H9 (cell line): Measurements from ENCODE around the gene NFASC. TPM values are rescaled to one million over a fixed set of nuclear protein-coding genes. Genes with fewer than 3 reads are reported as not detected.

Experiments used
- DNase-seq: peaks from one replicate; pipeline ENCODE4 v3.0.0-alpha.2; 2017
- H2AFZ ChIP-seq: one replicate; pipeline ENCODE4 v1.6.1; 2013; ENCODE audit warnings: mild to moderate bottlenecking, low read length, control low read depth, moderate library complexity
- H2AK5ac ChIP-seq: 2 replicates; pipeline ENCODE4 v1.6.1; 2013; ENCODE audit warnings: low read length, control low read depth, mixed read lengths; ENCODE audit not compliant: insufficient read length
- H2BK120ac ChIP-seq: one replicate; pipeline ENCODE4 v1.6.1; 2013; ENCODE audit warnings: low read depth, mild to moderate bottlenecking, low read length, control low read depth, inconsistent platforms; ENCODE audit not compliant: poor library complexity, severe bottlenecking
- H2BK12ac ChIP-seq: 2 replicates; pipeline ENCODE4 v1.6.1; 2013; ENCODE audit warnings: low read length, control low read depth, mixed read lengths, low read depth; ENCODE audit not compliant: insufficient read length
- H2BK15ac ChIP-seq: 2 replicates; pipeline ENCODE4 v1.6.1; 2013; ENCODE audit warnings: low read depth, low read length, control low read depth
- H2BK20ac ChIP-seq: one replicate; pipeline ENCODE4 v1.6.1; 2013; ENCODE audit warnings: low read depth, mild to moderate bottlenecking, low read length, control low read depth, inconsistent platforms; ENCODE audit not compliant: poor library complexity, severe bottlenecking
- H2BK5ac ChIP-seq: 2 replicates; pipeline ENCODE4 v1.6.1; 2013; ENCODE audit warnings: low read length, control low read depth, mixed read lengths; ENCODE audit not compliant: insufficient read length
- H3K14ac ChIP-seq: 2 replicates; pipeline ENCODE4 v1.6.1; 2013; ENCODE audit warnings: low read length, control low read depth; ENCODE audit not compliant: insufficient read depth
- H3K18ac ChIP-seq: 2 replicates; pipeline ENCODE4 v1.6.1; 2013; ENCODE audit warnings: low read depth, mild to moderate bottlenecking, mixed read lengths, low read length, control low read depth; ENCODE audit not compliant: insufficient read length
- H3K23ac ChIP-seq: 2 replicates; pipeline ENCODE4 v1.6.1; 2013; ENCODE audit warnings: low read length, control low read depth, mixed read lengths, low read depth; ENCODE audit not compliant: insufficient read length
- H3K23me2 ChIP-seq: 2 replicates; pipeline ENCODE4 v1.6.1; 2013; ENCODE audit warnings: low read depth, mild to moderate bottlenecking, mixed read lengths, low read length, control low read depth; ENCODE audit not compliant: insufficient read length, poor library complexity, severe bottlenecking
- H3K27ac ChIP-seq: 2 replicates; pipeline ENCODE4 v1.5.1; 2013; ENCODE audit warnings: low read length, control low read depth, mixed read lengths, low read depth; ENCODE audit not compliant: insufficient read length
- H3K27me3 ChIP-seq: 2 replicates; pipeline ENCODE4 v1.6.1; 2013; ENCODE audit warnings: low read length, control low read depth, inconsistent platforms; ENCODE audit not compliant: insufficient read depth
- H3K4ac ChIP-seq: 2 replicates; pipeline ENCODE4 v1.6.1; 2013; ENCODE audit warnings: low read depth, mild to moderate bottlenecking, control low read depth, inconsistent platforms, low read length, moderate library complexity
- H3K4me1 ChIP-seq: 2 replicates; pipeline ENCODE4 v1.6.1; 2013; ENCODE audit warnings: low read length, control low read depth, inconsistent platforms; ENCODE audit not compliant: insufficient read depth
- H3K4me2 ChIP-seq: 2 replicates; pipeline ENCODE4 v1.6.1; 2013; ENCODE audit warnings: low read length, control low read depth, mixed read lengths; ENCODE audit not compliant: insufficient read length, insufficient read depth
- H3K56ac ChIP-seq: 2 replicates; pipeline ENCODE4 v1.6.1; 2013; ENCODE audit warnings: low read depth, mild to moderate bottlenecking, mixed read lengths, low read length, control low read depth; ENCODE audit not compliant: insufficient read length
- H3K79me1 ChIP-seq: 2 replicates; pipeline ENCODE4 v1.6.1; 2013; ENCODE audit warnings: low read depth, mild to moderate bottlenecking, moderate library complexity, low read length, control low read depth, inconsistent platforms; ENCODE audit not compliant: insufficient read depth, poor library complexity, severe bottlenecking
- H3K79me2 ChIP-seq: 2 replicates; pipeline ENCODE4 v1.6.1; 2013; ENCODE audit warnings: low read length, control low read depth, inconsistent platforms; ENCODE audit not compliant: insufficient read depth
- H3K9ac ChIP-seq: 2 replicates; pipeline ENCODE4 v1.6.1; 2013; ENCODE audit warnings: low read length, control low read depth, mixed read lengths; ENCODE audit not compliant: insufficient read length; ENCODE audit errors: extremely low read depth
- H3K9me3 ChIP-seq: one replicate; pipeline ENCODE4 v1.6.1; 2013; ENCODE audit warnings: low read depth, low read length, inconsistent platforms; ENCODE audit not compliant: control insufficient read depth
- H3T11ph ChIP-seq: one replicate; pipeline ENCODE4 v1.6.1; 2013; ENCODE audit warnings: mild to moderate bottlenecking, low read length, control low read depth, inconsistent platforms
- H4K20me1 ChIP-seq: one replicate; pipeline ENCODE4 v1.6.1; 2013; ENCODE audit not compliant: control insufficient read depth, insufficient read length, insufficient read depth
- H4K5ac ChIP-seq: 2 replicates; pipeline ENCODE4 v1.6.1; 2013; ENCODE audit warnings: low read depth, mild to moderate bottlenecking, mixed read lengths, low read length, control low read depth; ENCODE audit not compliant: insufficient read length
- H4K8ac ChIP-seq: replicated peaks from 2 replicates; pipeline ENCODE4 v1.6.1; 2013; ENCODE audit warnings: low read length, control low read depth, mixed read lengths, low read depth; ENCODE audit not compliant: insufficient read length
- H4K91ac ChIP-seq: 2 replicates; pipeline ENCODE4 v1.6.1; 2013; ENCODE audit warnings: low read depth, mild to moderate bottlenecking, moderate library complexity, mixed read lengths, low read length, control low read depth; ENCODE audit not compliant: insufficient read length
- H3K27ac Mint-ChIP-seq, 3 experiments: 2 replicates in 2 of 3; 3 replicates in 1 of 3; pipeline ENCODE4 v1.8.0; 2020 to 2021; ENCODE audit warnings: mixed read lengths in 3 of 3, mild to moderate bottlenecking in 1 of 3, moderate library complexity in 1 of 3
- H3K27me3 Mint-ChIP-seq: 2 replicates; pipeline ENCODE4 v1.8.0; 2021; ENCODE audit warnings: low read depth, mild to moderate bottlenecking, moderate library complexity, mixed read lengths
- H3K36me3 Mint-ChIP-seq, 3 experiments: 2 replicates in 2 of 3; 3 replicates in 1 of 3; pipeline ENCODE4 v1.8.0; 2020 to 2021; ENCODE audit warnings: low read depth in 3 of 3, mixed read lengths in 3 of 3; ENCODE audit not compliant: insufficient read depth in 1 of 3
- H3K4me1 Mint-ChIP-seq, 2 experiments: 2 replicates each; pipeline ENCODE4 v1.8.0; 2020; ENCODE audit warnings: mixed read lengths in 2 of 2
- H3K4me3 Mint-ChIP-seq, 2 experiments: 2 replicates in 1 of 2; 3 replicates in 1 of 2; pipeline ENCODE4 v1.8.0; 2020 to 2021; ENCODE audit warnings: mild to moderate bottlenecking in 2 of 2, mixed read lengths in 2 of 2, moderate library complexity in 1 of 2
- H3K9me3 Mint-ChIP-seq, 2 experiments: 2 replicates in 1 of 2; 3 replicates in 1 of 2; pipeline ENCODE4 v1.8.0; 2020; ENCODE audit warnings: mild to moderate bottlenecking in 2 of 2, mixed read lengths in 2 of 2, moderate library complexity in 1 of 2
- CTCF ChIP-seq: fragments of 200-600 bp; sonication (generic); conservative IDR thresholded peaks from 3 replicates; pipeline ENCODE4 v1.8.0; 2021; ENCODE audit warnings: antibody characterized with exemption, mild to moderate bottlenecking
- WGBS: extraction: QIAGEN DNeasy Blood & Tissue Kit; methylation state at CpG from one replicate; pipeline ENCODE4 v1.1.7; 2013; ENCODE audit warnings: missing lambda C conversion rate, low lambda C conversion rate, mixed read lengths; ENCODE audit not compliant: insufficient read length; ENCODE audit errors: extremely low coverage; 5-methylcytosine and 5-hydroxymethylcytosine counted together
- total RNA-seq: library from RNA; stranded (reverse); gene quantifications from 2 replicates; pipeline ENCODE4 v1.2.1, GENCODE V29; 2021

The NFASC gene
- total RNA-seq, 1 experiment from 2014 or later, result 5.0 TPM

- H3K14ac ChIP-seq, result no peak overlapping the region
- H3K18ac ChIP-seq, result no peak overlapping the region
- H2BK120ac ChIP-seq, result no peak overlapping the region
- no peak overlapping the region for H3T11ph ChIP-seq
- Mint-ChIP-seq H3K4me3 (no peak overlapping the region), H3K9me3 (no peaks in the 10 kb centered on the region), H3K27ac (no peak overlapping the region; a peak in 1 of 7 replicates), H3K4me1 (no peaks in the 10 kb centered on the region), H3K27me3 (no peaks in the 10 kb centered on the region), H3K36me3 (peaks cover 0 to 1% (median 0%) of the 10 kb centered on the region in 3 experiments; a peak in 2 of 7 replicates)
- no peak overlapping the region for H2AK5ac ChIP-seq
- H3K27me3 ChIP-seq, result no peaks in the 10 kb centered on the region
- no peak overlapping the region for H4K91ac ChIP-seq
- H3K23ac ChIP-seq, result no peak overlapping the region
- H4K5ac ChIP-seq, result no peak overlapping the region
- no peaks in the 10 kb centered on the region for H3K79me2 ChIP-seq
- WGBS, result no CpG with 5 or more reads among the region's 10 CpGs
- DNase-seq, result no peak
- H2BK12ac ChIP-seq, result no peak overlapping the region
- no peak overlapping the region for H4K8ac ChIP-seq
- no peak overlapping the region for H3K4ac ChIP-seq
- no peaks in the 10 kb centered on the region for H3K4me1 ChIP-seq
- H4K20me1 ChIP-seq, result no peaks in the 10 kb centered on the region
- H3K79me1 ChIP-seq, result no peaks in the 10 kb centered on the region
- no peak overlapping the region for H2BK5ac ChIP-seq
- H3K9me3 ChIP-seq, result no peaks in the 10 kb centered on the region
- no peak overlapping the region for H3K27ac ChIP-seq
- H3K56ac ChIP-seq, result no peak overlapping the region
- H3K23me2 ChIP-seq, result no peaks in the 10 kb centered on the region
- H3K4me2 ChIP-seq, result no peak overlapping the region
- no peak overlapping the region for H2AFZ ChIP-seq
- no peak overlapping the region for H2BK15ac ChIP-seq
- no peak overlapping the region for H2BK20ac ChIP-seq
- no peak overlapping the region for H3K9ac ChIP-seq
- TF ChIP-seq CTCF, result no peak
These were observed 109.4 kb downstream of the NFASC start for GRCh38 chr1:204979891-204980649.
